GM12892 (cell line): ENCODE measurements around the gene COQ8B.

ENCODE experiments used
- POLR2A ChIP-seq: IDR thresholded peaks from 2 replicates; pipeline ENCODE4 v1.6.1; 2011; ENCODE audit warnings: low read depth, low read length, control low read depth
- POLR2AphosphoS5 ChIP-seq: IDR thresholded peaks from 2 replicates; pipeline ENCODE4 v1.6.1; 2011; ENCODE audit warnings: low read depth, low read length, control low read depth

- TF ChIP-seq POLR2AphosphoS5, result no peak
- no peak for TF ChIP-seq POLR2A
These were observed 19.7 kb downstream of the COQ8B start for GRCh38 chr19:40697007-40697406.
